ENCODE measurements around the gene GPR146. TPM values are rescaled to one million over a fixed set of nuclear protein-coding genes. Genes with fewer than 3 reads are reported as not detected.

Gene GPR146
- total RNA-seq, 1 donor from 2014 or later, result 54.1 TPM

DNA sequence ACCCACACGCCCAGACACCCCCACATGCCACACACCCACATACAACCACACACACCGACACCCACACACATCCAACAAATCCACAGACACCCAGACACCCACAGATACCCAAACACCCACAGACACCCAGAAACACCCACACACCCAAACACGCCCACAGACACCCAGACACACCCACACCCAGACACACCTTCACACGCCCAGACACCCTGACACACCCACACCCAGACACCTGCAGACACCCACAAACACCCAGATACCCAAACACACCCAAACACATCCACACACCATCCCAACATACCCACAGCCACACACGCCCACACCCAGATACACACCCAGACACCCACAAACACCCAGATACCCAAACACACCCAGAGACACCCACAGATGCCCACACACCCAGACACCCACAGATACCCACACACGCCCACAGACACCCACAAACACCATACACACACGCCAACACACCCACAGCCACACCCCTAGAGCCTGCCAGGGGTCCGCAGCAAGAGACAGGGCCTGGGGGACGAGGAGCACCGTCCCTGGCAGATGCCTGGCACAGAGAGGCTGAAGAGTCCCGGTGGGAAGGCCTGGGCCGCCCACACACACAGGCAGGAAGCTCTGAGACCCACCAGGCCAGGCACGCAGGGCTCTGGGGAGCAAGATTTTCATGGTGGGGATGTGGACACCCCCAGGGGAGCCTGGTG is 32.9 kb upstream of the GPR146 start:
- no peak for DNase-seq (ENCODE audit: low spot score)

DNA sequence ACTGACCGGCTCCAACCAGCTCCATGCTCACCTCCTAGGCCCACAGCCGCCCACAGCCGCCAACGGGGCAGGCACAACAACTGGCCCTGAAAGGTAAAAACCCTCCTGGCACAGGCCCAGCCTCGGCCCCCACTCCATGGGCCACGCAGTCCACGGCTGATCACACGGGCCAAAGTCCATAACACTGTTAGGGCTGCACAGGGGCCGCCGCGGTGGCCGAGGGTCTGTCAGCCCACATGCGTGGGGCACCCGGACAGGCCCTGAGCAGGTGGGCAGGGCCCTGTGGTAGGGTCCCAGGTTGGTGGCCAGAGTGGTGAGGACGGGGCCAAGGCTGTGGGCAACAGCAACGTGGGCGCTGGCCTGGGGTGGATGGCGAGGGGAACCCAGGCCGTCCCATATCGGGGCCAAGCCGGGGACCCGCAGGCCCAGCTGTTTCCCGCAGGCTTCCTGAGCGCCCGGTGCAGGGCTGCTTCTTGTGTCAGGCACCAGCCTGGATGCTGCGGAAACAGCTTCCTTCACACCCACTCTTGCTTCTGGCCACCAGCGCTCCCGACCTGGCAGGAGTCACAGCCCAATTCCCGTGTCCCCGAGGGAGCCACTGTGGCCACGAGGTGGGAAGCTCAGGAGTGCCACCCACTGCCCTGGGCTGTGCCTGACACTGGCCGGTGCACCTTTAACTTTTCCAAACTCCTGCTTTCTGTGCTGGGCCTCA is 32.2 kb upstream of the GPR146 start:
- DNase-seq (ENCODE audit: low spot score), result no peak

DNA sequence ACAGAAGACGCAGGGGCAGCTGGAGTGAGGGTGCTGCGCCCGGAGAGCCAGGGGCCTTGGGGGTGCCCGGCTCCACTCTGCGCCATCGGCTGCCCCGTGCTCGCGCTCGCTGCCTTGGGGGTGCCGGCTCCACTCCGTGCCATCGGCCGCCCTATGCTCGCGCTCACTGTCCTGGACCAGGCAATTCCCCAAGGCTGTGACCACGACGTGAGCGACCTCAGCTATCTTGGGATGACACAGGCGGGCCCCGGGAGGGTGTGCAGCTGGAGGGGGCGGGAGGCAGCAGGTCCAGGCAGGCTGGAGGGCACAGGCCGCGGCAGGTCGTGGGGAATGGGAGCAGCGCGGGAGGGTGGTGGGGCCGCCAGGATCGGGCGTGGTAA is 31.6 kb upstream of the GPR146 start:
- DNase-seq (ENCODE audit: low spot score), result no peak

DNA sequence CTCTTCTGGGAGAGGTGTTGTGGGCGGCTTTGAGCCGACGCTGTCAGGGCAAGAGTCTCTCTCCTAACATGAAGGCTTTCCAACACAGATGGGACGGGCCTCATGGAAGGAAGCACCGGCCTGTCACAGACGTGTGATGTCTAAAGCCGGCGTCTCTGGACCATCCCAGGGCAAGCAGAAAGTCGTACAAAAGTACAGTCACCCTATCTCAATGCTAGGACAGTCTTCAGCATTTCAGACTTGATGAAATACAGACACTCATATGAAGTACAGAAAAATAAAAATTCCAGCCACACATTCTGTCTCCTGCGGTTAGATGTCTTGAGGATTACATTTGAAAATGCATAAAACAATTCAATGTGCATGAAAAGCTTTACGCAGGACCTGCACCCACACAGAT is 30.8 kb upstream of the GPR146 start:
- DNase-seq (ENCODE audit: low spot score), result no peak

DNA sequence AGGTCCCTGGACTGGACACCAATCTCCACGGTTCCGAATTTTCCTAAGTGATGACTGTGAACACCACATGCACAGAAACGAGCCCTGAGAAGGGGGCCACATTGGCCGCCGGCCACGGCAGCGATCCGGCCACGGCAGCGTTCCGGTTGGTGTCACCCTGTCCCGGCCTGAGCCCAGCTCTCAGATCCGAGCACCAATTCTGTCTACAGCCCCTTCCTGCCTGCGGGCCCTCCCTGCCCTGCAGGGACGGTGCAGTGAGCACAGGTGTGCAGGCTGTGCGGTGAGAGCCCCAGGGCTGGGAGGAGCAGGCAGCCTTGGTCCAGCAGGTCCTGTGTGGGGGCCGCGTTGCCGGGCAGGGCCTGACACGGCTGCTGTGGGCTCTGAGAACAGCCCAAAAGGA is 29.7 kb upstream of the GPR146 start:
- DNase-seq (ENCODE audit: low spot score), result no peak

DNA sequence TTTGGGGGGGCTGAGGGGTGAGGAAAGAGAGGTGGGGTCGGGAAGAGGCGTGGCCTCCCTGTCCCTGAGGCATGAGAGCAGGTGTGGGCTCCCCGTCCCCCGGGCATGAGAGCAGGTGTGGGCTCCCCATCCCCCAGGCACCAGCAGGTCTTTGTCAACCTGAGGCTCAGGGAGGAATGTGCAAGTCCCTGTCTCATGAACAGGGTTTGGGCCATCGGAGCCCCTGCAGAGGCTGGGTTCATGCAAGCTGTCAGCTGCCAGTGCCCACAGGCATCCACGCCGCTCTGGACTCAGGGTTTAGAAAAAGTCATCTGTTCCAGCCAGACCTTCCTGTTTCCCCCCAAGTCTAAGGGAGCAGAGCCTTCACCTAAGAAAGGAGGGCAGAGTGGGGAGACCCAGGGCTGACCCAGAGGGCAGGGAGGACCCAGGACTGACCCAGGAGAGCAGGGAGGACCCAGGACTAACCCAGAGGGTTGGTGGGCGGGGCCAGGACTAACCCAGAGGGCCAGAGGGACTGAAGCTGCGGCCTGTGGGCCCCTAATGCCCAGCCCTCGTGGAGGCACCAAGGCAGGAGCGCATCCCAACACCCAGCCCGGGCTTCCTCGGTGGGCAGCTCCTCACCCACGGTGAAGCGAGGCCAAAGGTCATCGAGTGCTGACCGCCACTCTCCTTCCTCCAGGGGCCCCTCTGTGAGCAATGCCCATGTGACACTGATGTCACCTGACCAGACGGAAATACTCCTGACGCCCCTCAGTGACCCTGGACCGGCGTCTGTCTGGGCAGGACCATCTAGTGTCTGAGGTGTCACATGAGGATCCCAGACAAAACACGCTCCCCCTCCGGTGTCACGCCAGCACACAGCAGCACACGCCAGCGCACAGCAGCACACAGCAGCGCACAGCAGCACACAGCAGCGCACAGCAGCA is 28.9 kb upstream of the GPR146 start:
- no peak for DNase-seq (ENCODE audit: low spot score)

DNA sequence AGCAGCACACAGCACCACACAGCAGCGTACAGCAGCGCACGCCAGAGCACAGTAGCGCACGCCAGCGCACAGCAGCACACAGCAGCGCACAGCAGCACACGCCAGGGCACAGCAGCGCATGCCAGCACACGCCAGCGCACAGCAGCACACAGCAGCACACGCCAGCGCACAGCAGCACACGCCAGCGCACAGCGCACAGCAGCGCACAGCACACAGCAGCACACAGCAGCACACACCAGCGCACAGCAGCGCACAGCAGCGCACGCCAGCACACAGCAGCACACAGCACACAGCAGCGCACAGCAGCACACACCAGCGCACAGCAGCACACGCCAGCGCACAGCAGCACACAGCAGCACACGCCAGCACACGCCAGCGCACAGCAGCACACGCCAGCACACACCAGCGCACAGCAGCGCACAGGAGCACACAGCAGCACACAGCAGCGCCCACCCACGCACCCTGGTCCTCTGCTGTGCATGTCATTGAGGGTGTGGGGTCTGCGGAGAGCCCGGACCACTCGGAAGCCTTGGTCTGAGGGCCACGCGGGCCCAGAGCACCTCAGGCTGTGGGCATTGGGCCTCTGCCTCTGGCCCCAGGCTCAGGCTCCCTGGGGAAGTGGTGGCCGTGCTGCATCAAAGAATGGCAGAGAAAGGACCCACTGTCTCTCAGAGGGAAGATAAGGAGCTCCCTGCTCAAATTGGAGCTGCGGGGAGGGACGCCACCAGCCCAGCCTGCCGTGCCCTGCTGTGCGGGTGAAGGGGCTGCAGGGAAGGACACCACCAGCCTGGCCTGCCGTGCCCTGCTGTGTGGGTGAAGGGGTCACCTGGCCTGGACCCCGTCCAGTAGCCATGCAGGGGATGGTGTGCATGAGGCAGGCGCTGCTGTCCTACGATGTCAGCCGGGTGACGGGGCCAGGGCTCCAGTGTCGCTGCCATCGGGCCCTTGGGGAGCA is 27.5 kb upstream of the GPR146 start:
- DNase-seq (ENCODE audit: low spot score), result no peak

DNA sequence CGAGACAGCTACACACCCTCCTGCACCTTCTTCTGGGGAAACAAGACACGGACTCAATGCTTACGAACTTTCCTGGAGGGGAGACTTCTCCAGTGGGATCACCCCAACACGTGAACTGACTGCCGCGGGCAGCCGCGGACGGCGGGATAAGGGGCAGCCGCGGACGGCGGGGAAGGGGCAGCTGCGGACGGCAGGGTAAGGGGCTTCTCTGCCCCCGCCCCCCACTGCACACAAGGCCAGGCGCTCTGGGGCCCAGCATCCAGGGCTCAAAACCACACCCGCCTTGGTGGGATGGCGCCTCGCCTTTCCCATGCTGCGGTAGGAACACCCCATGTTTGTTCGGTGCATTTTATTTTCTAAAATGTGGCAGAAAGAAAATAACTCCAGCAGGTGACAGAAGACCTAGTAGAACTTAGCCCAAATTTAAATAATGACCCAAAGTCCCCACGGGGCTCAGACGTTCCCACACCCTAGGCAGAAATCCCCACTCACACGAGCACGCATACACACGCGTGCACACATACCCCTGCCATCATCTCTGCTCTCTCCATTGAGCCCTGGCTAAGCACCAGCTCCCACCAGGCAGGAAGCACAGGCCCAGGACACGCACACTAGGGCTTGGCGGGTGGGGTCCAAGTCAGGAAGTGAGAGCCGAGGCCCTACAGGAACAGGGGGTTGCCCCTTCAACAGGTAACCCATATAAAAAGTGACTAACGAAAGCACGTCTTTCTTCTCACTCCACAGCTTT is 26.6 kb upstream of the GPR146 start:
- no peak for DNase-seq (ENCODE audit: low spot score)

DNA sequence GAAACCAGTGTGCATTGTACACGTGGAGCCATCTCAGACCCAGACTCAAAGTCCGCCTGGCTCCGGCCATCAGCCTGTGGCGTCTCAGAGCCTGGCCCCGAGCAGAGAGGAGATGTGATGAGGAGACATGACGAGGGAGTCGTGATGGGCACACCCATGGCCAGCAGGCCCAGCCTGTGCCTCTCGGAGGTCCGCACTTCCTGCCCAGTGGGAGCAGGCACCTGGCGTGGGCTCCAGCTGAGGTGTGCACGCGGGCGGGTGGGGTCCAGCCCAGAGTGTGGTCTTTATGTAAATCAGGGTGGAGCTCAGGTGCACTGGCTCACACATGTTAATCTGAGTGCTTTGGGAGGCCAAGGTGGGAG is 26.0 kb upstream of the GPR146 start:
- no peak for DNase-seq (ENCODE audit: low spot score)

DNA sequence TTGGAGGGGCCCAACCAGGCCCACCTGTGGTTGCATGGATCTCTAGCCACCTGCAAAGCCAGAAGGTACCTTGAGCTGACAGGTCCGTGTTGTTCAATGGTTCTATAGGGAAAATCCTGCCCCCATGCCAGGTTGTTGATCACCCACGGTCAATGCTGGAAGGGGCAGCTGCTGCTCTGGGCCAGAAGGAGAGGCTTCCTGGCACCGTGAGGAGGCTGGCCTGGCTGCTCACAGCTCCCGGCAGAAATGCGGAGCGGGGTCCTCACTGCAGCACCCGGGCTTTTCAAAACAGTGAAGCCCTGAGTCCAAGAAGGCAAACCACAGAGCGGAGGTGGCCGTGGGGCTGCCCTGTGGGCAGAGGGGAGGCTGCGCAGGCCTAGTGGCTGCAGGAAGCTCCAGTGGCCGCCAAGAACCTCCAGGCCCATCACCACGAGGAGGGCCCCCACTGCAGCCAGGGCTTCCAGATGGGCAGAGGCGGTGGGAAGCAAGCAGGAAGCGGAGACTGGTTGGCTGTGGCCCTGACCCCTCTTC is 25.0 kb upstream of the GPR146 start:
- no peak for DNase-seq (ENCODE audit: low spot score)

DNA sequence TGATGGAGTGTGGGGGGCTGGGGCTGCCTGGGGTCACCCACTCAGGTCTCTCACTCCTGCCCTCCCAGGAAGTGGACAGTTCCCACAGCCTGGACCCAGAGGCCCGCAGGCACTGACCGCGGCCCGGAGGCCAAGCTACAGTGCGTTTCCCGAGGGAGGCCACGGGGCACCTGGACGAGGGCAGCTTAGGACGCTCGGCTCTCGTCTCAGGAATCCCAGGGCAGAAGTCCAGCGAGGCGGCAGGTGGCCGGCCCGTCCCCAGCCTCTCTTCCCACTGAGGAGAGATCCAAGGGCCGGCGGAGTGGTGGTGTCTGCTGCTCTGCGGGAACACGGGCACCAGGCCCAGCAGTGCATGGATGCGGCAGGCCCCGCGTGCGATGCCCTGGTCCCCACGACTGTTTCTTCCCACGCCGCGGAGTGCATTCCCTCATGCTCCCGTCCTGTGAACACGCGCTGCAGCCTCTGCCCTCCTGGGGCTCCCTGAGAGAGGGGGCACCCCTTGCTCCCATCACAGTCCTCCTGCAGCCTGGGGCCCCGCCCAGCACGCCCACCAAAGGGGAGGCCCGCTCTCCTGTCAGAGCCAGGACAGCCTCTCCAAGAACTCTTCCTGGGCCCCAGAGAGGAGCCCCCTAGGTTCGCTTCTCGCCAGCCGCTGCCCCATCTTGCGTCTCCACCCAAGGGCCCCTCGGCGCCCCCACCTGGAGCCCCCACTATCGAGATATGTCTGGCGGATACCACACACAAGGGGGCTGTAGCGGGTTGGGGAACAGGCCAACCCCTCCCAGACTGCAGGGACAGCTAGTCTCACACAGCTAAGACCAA is 24.3 kb upstream of the GPR146 start:
- DNase-seq (ENCODE audit: low spot score), result no peak

DNA sequence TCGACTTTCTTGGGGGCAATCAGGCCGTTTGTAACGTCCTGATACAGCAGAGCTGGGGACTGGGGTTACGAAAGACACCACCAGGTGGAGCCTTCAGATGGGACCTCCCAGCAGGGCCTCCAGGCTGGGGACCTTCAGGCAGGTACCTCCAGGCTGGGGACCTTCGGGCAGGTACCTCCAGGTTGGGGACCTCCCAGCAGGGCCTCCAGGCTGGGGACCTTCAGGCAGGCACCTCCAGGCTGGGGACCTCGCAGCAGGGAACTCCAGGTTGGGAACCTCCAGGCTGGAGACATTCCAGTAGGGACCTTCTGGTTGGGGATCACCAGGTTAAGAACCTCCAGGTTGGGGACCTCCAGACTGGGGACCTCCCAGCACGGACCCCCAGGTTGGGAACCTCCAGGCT is 23.5 kb upstream of the GPR146 start:
- DNase-seq (ENCODE audit: low spot score), result no peak

DNA sequence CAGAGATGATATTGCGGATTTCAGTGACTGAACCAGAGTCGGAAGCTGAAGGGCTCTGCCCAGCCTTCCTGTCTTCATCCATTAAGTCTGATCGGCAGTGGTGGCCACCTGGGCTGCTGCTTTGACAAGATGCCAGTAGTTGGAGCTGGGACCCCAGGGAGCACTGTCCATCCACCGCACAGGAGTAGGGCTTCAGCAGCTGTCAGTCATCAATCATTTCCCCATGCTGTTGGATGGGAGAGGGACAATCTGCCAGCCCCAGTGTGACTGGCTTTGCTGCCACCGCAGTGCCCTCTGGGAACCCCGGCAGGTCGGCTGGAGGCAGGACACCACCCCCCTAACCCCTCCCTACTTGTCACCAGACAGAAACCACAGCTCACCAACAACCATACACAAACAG is 23.0 kb upstream of the GPR146 start:
- DNase-seq (ENCODE audit: low spot score), result no peak

DNA sequence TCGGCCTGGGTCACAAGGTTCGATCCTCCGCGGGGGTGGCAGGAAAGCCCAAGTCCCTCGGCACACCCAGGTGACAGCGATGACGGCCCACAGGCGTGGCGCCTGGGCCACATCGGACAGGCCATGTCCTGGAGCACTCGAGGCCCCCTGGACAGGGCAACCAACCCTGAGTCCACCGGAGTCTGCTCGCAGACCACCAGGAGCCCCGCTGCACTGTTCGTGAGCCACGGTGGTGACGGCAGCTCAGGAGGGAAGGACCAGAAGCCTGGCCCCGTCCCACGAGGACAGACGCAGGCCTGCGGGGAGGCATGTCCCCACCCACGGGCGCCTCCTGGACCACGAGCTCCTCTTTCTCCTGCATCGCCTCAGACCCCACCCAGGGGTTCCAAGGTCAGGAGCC is 22.4 kb upstream of the GPR146 start:
- DNase-seq (ENCODE audit: low spot score), result no peak

DNA sequence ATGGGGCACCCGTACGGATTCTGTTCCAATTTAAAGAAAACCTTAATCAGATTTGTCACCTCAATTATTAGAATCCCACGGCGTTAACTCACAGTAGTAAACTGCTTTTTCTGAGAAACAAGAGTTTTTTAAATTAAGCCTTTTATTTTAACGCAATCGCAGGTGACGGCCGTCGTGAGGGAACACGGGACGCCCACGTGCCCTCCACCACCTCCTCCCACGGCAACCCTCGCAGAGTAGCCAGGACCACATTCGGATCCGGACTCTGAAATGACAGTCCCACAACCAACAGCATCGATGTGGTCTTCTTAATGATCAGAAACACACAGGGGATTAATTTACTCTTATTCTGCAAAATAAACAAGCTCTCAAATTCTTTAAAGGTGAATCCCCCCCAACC is 22.0 kb upstream of the GPR146 start:
- no peak for DNase-seq (ENCODE audit: low spot score)

DNA sequence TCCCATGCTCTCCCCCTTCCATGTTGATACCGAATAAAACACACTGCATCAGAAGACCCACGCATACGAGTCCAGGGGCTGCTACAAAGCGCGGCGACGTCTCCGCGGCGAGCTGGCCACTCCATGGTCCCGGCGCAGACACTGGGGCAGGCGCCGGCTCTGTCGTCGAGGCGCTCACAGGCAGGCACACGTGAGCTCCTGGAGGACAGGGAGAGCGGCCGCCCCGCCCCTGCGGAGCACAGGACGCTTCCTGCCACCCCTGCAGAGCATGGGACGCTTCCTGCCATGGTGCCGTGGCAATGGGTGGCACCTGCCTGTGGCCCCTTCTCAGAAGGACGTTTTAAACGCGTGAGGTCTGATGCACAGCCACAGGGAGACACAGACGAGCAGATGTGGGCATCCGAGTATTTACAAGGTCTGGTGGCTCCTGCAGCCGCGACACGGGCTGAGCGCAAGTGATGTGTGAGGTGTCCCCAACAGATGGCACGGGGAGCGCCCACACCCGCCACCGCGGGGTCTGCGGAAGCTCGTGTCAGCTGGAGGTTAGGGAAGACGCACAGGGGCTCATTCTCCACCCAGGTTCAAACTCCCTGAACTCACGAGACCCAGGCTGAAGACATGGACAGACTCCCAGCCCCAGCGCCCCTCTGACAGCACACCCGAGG is 21.4 kb upstream of the GPR146 start:
- DNase-seq (ENCODE audit: low spot score), result no peak

DNA sequence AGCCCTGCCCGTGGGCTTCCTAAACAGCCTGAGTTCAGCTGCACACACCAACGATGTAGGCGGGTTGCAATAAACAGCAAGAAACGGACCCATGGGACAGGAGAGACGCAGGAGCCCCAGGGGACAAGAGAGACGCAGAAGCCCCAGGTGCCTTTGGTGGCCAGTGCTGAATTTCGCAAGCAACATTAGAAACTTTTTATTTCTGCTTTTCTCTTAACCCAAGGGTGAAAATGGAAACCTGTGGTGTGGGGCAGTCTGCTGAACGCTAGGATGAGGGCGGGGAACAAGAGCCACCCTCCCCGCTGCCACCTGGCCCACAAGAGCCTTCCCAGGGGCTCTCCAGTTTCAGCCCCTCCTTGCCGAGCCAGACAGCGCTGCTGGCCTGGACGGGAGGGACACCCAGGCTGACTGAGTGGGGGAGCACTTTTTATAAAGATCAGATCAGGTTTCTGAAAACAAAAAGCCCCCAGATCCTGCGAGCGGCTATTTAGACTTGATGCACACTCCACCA is 20.0 kb upstream of the GPR146 start:
- DNase-seq (ENCODE audit: low spot score), result no peak
